SU-DHL-6 (cell line): ENCODE results near the gene KIF3A.

ENCODE experiments used
- EZH2phosphoT487 ChIP-seq: fragments of 200-600 bp; sonication (generic), shearing (Covaris generic); conservative IDR thresholded peaks from 2 replicates; pipeline ENCODE4 v1.6.1; 2018; ENCODE audit warnings: mild to moderate bottlenecking, antibody characterized with exemption, low read length, moderate library complexity, mixed read lengths
- TF ChIP-seq, protein P1 (sequence below): fragments of 200-600 bp; sonication (generic); IDR thresholded peaks from one replicate; pipeline ENCODE4 v1.5.1; 2017; ENCODE audit warnings: antibody characterized with exemption, mild to moderate bottlenecking, low read length, moderate library complexity; ENCODE audit not compliant: insufficient read depth, poor library complexity, severe bottlenecking

DNA sequence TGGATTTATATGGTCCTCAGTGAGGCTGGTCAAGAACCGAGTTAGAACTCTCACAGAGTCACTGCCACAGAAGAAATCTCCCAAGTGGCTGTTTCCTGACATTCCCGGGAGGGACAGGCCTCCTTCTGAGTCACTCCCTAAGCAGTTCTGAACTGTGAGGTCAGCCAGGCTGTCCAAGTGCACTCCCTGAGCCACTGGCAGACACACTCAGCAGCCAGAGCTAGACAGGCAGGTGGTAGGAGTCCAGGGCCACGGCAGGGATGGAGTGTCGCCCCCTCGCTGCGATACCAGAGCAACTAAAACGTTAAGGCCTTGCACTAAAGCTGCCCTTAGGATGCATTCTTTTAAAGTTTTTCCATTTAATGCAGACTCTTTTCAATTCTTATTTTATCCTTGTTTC lies 60.2 kb downstream of the KIF3A start:
- TF ChIP-seq, protein P1, sequence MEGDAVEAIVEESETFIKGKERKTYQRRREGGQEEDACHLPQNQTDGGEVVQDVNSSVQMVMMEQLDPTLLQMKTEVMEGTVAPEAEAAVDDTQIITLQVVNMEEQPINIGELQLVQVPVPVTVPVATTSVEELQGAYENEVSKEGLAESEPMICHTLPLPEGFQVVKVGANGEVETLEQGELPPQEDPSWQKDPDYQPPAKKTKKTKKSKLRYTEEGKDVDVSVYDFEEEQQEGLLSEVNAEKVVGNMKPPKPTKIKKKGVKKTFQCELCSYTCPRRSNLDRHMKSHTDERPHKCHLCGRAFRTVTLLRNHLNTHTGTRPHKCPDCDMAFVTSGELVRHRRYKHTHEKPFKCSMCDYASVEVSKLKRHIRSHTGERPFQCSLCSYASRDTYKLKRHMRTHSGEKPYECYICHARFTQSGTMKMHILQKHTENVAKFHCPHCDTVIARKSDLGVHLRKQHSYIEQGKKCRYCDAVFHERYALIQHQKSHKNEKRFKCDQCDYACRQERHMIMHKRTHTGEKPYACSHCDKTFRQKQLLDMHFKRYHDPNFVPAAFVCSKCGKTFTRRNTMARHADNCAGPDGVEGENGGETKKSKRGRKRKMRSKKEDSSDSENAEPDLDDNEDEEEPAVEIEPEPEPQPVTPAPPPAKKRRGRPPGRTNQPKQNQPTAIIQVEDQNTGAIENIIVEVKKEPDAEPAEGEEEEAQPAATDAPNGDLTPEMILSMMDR, result no peak
- no peak for TF ChIP-seq EZH2phosphoT487
